Fibroblast of lung (primary cell): ENCODE results near the gene CYTH2. TPM values are rescaled to one million over a fixed set of nuclear protein-coding genes. Genes with fewer than 3 reads are reported as not detected.

Source experiments
- DNase-seq, 2 donors: peaks; one replicate each; pipeline versions ENCODE4 v3.0.0 to v3.0.0-alpha.2; 2010; ENCODE audit warnings: low read depth in 2 of 2
- H2AFZ ChIP-seq: 2 replicates; pipeline ENCODE4 v1.5.1; 2012; ENCODE audit warnings: low read length, control low read depth, inconsistent platforms
- H3K27ac ChIP-seq: 2 replicates; pipeline ENCODE4 v1.5.1; 2011; ENCODE audit warnings: low read length, control low read depth; ENCODE audit not compliant: insufficient read depth
- H3K27me3 ChIP-seq: 2 replicates; pipeline ENCODE4 v1.5.1; 2011; ENCODE audit warnings: mild to moderate bottlenecking, low read length; ENCODE audit not compliant: control insufficient read depth, insufficient read depth
- H3K36me3 ChIP-seq: 2 replicates; pipeline ENCODE4 v1.5.1; 2011; ENCODE audit warnings: low read length; ENCODE audit not compliant: control insufficient read depth, insufficient read depth
- H3K4me1 ChIP-seq: 2 replicates; pipeline ENCODE4 v1.5.1; 2011; ENCODE audit warnings: low read length; ENCODE audit not compliant: control insufficient read depth, insufficient read depth; ENCODE audit errors: extremely low read depth
- H3K4me2 ChIP-seq: 2 replicates; pipeline ENCODE4 v1.5.1; 2011; ENCODE audit warnings: low read length, control low read depth; ENCODE audit not compliant: insufficient read depth; ENCODE audit errors: extremely low read depth
- H3K4me3 ChIP-seq, 4 experiments: fragments of 200-600 bp in 1 of 4; sonication (generic) in 1 of 4; replicated peaks in 1 of 4; 2 replicates each; pipeline ENCODE4 v1.5.1; 2011 to 2016; ENCODE audit warnings: low read length in 4 of 4, low read depth in 3 of 4, mild to moderate bottlenecking in 3 of 4, control low read depth in 2 of 4, inconsistent platforms in 1 of 4, mixed read lengths in 1 of 4; ENCODE audit not compliant: insufficient read depth in 1 of 4; ENCODE audit errors: control extremely low read depth in 1 of 4
- H3K79me2 ChIP-seq: 2 replicates; pipeline ENCODE4 v1.5.1; 2012; ENCODE audit warnings: mild to moderate bottlenecking, low read length, inconsistent platforms; ENCODE audit not compliant: control insufficient read depth, insufficient read depth
- H3K9ac ChIP-seq: 2 replicates; pipeline ENCODE4 v1.5.1; 2011; ENCODE audit warnings: mild to moderate bottlenecking, low read length, control low read depth; ENCODE audit not compliant: insufficient read depth
- H3K9me3 ChIP-seq: 2 replicates; pipeline ENCODE4 v1.5.1; 2012; ENCODE audit warnings: low read depth, low read length; ENCODE audit not compliant: control insufficient read depth, insufficient read depth
- H4K20me1 ChIP-seq: 2 replicates; pipeline ENCODE4 v1.5.1; 2011; ENCODE audit warnings: low read length; ENCODE audit not compliant: control insufficient read depth, insufficient read depth; ENCODE audit errors: extremely low read depth
- EZH2 ChIP-seq: IDR thresholded peaks from 2 replicates; pipeline ENCODE4 v1.5.1; 2012; ENCODE audit warnings: low read length, control low read depth, mild to moderate bottlenecking; ENCODE audit errors: missing control alignments
- polyA plus RNA-seq, 2 donors: library from polyadenylated mRNA; depleted of rRNA in 1 of 2; stranded (reverse) in 1 of 2; unstranded in 1 of 2; fragments of >200 nt; gene quantifications; 2 replicates each; pipeline ENCODE4 v1.2.1, GENCODE V29; 2011 to 2012; ENCODE audit warnings: missing spikeins in 1 of 2
- total RNA-seq: library from RNA; depleted of rRNA; stranded (reverse); fragments of >200 nt; gene quantifications from 2 replicates; pipeline ENCODE4 v1.2.1, GENCODE V29; 2014
- TF ChIP-seq, protein P1 (sequence below), 2 donors: IDR thresholded peaks in 1 of 2; conservative IDR thresholded peaks in 1 of 2; 1 replicate in 1 of 2; 2 replicates in 1 of 2; pipeline ENCODE4 v1.5.1; 2011 to 2012; ENCODE audit warnings: low read length in 2 of 2, control low read depth in 1 of 2, inconsistent platforms in 1 of 2, low read depth in 1 of 2, mild to moderate bottlenecking in 1 of 2

CYTH2 gene
- total and polyA plus RNA-seq, 2 donors (not counting 1 experiment from before 2014, with no cell fraction given): 18.6 to 25.8 TPM

DNA sequence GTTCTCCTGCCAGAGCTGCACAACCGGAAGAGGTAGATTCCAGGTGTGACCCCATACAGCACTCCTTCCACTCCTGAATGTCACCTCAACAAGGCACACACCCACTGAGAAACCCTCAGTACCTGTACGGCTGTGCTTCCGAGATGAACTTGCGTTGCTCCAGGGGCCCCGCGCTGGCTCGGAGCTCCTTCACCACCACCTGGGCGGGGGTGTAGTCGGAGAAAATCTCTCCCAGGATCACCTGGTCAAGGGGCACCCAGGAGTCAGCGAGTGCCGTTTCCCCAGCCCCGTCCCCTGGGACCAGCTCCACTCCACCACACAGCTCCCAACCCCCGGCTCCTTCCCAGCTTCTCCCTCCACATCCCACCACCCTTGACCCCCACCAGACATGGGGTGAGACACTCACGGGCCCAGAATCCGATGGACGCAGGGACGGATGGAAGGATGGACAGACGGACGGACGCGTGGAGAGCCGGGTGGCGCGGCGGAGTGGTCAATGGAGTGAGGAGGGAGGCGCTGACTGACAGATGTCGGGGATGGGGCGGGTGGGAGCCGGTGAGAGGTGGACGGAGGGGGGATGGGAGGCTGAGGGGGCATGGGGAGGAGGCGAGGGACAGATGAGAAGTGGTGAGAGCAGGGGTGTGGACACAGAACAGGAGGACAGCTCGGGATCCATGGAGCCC, 39.7 kb downstream of the CYTH2 start:
- H3K4me1 ChIP-seq: peaks cover 2% of the 10 kb centered on the region
- TF ChIP-seq, protein P1, sequence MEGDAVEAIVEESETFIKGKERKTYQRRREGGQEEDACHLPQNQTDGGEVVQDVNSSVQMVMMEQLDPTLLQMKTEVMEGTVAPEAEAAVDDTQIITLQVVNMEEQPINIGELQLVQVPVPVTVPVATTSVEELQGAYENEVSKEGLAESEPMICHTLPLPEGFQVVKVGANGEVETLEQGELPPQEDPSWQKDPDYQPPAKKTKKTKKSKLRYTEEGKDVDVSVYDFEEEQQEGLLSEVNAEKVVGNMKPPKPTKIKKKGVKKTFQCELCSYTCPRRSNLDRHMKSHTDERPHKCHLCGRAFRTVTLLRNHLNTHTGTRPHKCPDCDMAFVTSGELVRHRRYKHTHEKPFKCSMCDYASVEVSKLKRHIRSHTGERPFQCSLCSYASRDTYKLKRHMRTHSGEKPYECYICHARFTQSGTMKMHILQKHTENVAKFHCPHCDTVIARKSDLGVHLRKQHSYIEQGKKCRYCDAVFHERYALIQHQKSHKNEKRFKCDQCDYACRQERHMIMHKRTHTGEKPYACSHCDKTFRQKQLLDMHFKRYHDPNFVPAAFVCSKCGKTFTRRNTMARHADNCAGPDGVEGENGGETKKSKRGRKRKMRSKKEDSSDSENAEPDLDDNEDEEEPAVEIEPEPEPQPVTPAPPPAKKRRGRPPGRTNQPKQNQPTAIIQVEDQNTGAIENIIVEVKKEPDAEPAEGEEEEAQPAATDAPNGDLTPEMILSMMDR (conservative IDR thresholded peaks at IDR 0.05 in 1 of 2, IDR thresholded peaks at IDR 0.05 in 1 of 2; ENCODE audit: low read depth in 1 of 2, low read length in 2 of 2): no peak
- no peak for TF ChIP-seq EZH2
- no peak overlapping the region for H2AFZ ChIP-seq
- no peak overlapping the region for H3K4me2 ChIP-seq
- H3K79me2 ChIP-seq: no peaks in the 10 kb centered on the region
- H3K9ac ChIP-seq: no peak overlapping the region
- H3K9me3 ChIP-seq: no peaks in the 10 kb centered on the region
- no peak overlapping the region for H3K4me3 ChIP-seq
- H4K20me1 ChIP-seq: no peaks in the 10 kb centered on the region
- no peaks in the 10 kb centered on the region for H3K36me3 ChIP-seq
- no peak for DNase-seq
- H3K27ac ChIP-seq: no peak overlapping the region
- H3K27me3 ChIP-seq: peaks cover 19% of the 10 kb centered on the region

- Histone ChIP-seq H3K4me3 (no peak overlapping the region), H3K9me3 (no peaks in the 10 kb centered on the region), H2AFZ (no peak overlapping the region), H3K27ac (no peak overlapping the region), H3K27me3 (peaks cover 19% of the 10 kb centered on the region), H3K36me3 (no peaks in the 10 kb centered on the region), H3K4me1 (peaks cover 2% of the 10 kb centered on the region), H3K9ac (no peak overlapping the region), H3K79me2 (no peaks in the 10 kb centered on the region), H4K20me1 (no peaks in the 10 kb centered on the region), H3K4me2 (no peak overlapping the region)
- no peak for DNase-seq
- TF ChIP-seq EZH2: no peak
- TF ChIP-seq, protein P1 (conservative IDR thresholded peaks at IDR 0.05 in 1 of 2, IDR thresholded peaks at IDR 0.05 in 1 of 2; ENCODE audit: low read depth in 1 of 2, low read length in 2 of 2): no peak
Observed at GRCh38 chr19:48509467-48510194, 40.5 kb downstream of the CYTH2 start.

DNA sequence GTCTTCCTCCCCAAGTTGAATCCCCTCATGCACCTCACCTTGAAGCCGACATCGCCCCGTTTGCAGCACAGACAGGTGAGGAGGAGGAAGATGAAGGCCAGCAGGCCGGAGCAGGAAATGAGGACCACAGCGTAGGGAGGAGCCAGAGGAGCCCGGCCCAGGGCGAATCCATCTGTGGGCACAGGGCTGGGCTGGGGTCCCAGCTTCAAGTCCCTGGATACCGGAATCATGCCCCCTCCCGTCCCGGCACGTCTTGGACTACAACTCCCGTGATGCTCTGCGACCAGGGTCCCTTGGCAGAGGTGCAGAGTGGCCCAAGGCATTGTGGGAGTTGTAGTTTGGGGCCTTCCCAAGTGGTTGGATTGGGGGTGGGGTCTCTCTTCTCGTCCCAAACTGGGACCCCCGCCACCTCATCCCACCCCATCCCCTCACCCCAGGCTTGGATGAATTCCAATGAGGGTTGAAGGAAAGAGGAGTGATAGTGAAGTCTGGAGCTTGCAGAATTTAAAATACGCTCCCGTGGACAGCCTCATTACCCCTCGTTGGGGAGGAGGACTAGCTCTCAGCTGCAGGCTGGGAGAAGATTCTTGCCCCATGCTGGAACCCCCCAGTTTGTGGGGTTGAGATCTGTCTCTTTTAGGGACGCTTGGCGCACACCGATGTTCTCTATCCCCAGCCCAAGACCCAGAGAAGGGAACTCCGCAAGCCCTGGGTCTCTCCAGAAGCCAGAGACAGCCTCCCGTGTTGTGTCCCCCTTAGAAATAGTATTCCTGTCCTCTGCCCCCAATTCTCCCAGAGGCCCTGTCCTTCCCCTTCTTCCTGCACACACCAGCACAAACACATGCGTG, 41.5 kb downstream of the CYTH2 start:
- H3K4me1 ChIP-seq: peaks cover 2% of the 10 kb centered on the region
- H2AFZ ChIP-seq: no peak overlapping the region
- no peak overlapping the region for H3K27ac ChIP-seq
- H3K27me3 ChIP-seq: peaks cover 19% of the 10 kb centered on the region
- no peaks in the 10 kb centered on the region for H3K36me3 ChIP-seq
- H3K79me2 ChIP-seq: no peaks in the 10 kb centered on the region
- TF ChIP-seq, protein P1 (conservative IDR thresholded peaks at IDR 0.05 in 1 of 2, IDR thresholded peaks at IDR 0.05 in 1 of 2; ENCODE audit: low read depth in 1 of 2, low read length in 2 of 2): no peak
- peak; percentile 66 for TF ChIP-seq EZH2
- DNase-seq: peak; percentile 33 to 52
- peak overlapping the region in 1 of 4 experiments; percentile 11 for H3K4me3 ChIP-seq
- no peaks in the 10 kb centered on the region for H4K20me1 ChIP-seq
- no peaks in the 10 kb centered on the region for H3K9me3 ChIP-seq
- H3K4me2 ChIP-seq: peak overlapping the region; percentile 64
- H3K9ac ChIP-seq: no peak overlapping the region
